D721Med (cell line): ENCODE results near the gene HOXA6.

Source experiments
- DNase-seq: peaks from one replicate; pipeline ENCODE4 v3.0.0; 2011; ENCODE audit warnings: low spot score; ENCODE audit not compliant: insufficient read length
- FAIRE-seq: peaks from 2 replicates; lab custom pipeline; 2011; peaks lifted over from hg19 to GRCh38; lab: Jason Lieb, UNC
- TF ChIP-seq, protein P1 (sequence below): IDR thresholded peaks from 2 replicates; pipeline ENCODE4 v1.5.1; 2012; ENCODE audit warnings: mild to moderate bottlenecking, control low read depth; ENCODE audit not compliant: insufficient read depth; ENCODE audit errors: missing control alignments

The HOXA6 gene

DNA sequence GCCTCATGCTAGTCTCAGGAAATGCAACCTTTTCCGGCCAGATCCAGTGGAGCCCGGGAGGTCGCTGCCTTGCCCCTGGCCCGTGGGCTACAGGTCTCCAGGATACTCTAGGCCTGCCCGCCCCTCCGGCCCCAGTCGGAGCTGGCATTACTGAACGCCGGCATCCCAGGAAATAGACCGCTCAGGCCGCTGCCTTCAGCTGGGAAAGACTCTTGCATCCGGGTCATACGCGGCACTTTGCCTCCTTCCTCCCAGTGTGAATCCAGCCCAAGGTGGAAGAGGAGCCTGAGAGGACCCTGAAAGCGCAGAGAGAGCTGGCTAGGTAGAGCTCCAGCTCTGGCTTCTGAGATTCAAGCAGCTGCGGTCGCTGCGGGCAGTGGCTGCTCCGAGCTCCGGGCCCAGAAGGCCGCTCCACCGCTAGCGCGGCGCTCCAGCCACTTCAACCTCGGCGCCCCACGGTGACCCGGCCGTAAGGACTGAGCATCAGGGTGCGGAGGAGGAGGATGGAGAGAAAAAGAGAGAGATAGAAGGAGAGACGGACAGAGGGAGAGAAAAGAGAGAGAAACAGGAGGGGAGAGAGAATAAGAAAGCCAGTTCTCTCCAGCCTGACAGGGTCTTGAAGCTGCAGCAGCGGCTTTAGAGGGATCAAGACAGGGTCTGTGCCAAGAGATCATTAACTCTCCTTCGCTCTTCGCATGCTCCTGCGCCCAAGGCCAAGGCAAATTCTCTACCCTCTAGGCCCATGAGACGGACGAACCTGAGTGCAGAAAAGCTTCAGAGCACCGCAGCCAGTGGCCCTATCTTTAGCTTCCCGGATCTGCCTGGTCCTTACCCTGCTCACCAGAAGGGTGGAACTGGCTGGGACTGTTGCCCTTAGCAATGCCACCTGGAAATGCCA lies 28.3 kb upstream of the HOXA6 start:
- DNase-seq (no peak), FAIRE-seq (no peak)
- TF ChIP-seq, protein P1, sequence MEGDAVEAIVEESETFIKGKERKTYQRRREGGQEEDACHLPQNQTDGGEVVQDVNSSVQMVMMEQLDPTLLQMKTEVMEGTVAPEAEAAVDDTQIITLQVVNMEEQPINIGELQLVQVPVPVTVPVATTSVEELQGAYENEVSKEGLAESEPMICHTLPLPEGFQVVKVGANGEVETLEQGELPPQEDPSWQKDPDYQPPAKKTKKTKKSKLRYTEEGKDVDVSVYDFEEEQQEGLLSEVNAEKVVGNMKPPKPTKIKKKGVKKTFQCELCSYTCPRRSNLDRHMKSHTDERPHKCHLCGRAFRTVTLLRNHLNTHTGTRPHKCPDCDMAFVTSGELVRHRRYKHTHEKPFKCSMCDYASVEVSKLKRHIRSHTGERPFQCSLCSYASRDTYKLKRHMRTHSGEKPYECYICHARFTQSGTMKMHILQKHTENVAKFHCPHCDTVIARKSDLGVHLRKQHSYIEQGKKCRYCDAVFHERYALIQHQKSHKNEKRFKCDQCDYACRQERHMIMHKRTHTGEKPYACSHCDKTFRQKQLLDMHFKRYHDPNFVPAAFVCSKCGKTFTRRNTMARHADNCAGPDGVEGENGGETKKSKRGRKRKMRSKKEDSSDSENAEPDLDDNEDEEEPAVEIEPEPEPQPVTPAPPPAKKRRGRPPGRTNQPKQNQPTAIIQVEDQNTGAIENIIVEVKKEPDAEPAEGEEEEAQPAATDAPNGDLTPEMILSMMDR = no peak

DNA sequence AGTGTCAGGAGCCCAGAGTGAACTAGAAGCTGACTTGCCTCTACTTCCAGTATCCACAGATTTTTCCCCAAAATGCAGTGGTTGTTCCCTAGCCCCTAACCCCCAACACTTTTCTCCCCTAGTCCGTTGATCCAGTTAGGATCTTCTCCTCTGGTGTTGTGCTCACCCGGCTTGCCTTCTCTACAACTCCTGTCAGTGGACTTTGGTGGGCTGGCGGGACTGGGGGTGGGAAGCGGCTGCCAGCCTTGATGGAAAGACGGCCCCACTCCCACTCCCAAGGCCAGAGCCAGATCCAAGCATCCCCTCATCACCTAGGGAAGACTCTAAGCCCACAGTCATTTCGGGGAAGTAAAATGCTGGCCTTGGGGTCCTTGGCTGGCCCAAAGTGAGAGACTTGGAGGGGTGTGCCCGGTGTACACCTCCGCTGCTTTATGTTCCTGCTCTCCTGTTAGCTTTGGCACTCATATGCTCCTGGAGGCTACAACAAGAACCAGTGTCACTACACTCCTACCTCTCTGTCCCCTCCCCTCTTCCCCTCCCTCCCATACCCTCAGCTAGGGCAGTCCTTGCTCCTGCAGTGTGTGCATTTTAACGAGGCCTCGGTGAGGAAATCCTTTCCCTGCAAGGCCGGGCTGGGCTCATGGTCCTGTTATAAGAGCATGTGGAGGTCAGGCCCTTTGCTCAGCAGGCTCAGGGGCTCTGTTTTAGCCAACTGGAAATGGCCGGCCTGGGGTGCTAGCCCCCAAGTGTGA lies 27.5 kb upstream of the HOXA6 start:
- no peak for FAIRE-seq
- no peak for DNase-seq
- TF ChIP-seq, protein P1 = no peak

GRCh38 chr7:27173956-27174873 lies 26.6 kb upstream of the HOXA6 start, which contains the start of gene HOXA10:
Gene HOXA10 (minus strand): TSS chr7:27174320. CDS start chr7:27174306, 14 bp downstream.
- FAIRE-seq (no peak), DNase-seq (no peak)
- TF ChIP-seq, protein P1 = no peak

DNA sequence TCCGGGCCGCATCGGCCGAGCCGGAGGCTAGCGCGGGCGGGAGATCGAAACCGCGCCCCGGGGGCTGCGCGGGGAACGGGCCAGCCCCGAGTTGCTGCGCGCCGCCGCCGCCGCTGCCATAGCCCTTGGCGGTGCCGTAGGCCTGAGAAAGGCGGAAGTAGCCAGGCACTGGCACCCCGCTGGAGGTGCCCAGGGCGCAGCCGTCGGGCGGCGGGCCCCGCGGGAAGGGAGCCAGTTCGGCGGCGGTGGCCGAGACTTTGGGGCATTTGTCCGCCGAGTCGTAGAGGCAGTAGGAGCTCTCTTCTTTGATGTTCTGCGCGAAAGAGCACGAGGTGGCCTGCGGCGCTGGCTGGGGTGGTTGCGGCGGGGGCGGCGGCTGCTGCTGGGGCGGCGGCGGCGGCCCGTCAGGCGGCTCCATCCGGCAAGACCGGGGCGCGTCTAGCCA lies 26.0 kb upstream of the HOXA6 start:
- TF ChIP-seq, protein P1 = no peak
- FAIRE-seq = no peak
- DNase-seq = no peak

DNA sequence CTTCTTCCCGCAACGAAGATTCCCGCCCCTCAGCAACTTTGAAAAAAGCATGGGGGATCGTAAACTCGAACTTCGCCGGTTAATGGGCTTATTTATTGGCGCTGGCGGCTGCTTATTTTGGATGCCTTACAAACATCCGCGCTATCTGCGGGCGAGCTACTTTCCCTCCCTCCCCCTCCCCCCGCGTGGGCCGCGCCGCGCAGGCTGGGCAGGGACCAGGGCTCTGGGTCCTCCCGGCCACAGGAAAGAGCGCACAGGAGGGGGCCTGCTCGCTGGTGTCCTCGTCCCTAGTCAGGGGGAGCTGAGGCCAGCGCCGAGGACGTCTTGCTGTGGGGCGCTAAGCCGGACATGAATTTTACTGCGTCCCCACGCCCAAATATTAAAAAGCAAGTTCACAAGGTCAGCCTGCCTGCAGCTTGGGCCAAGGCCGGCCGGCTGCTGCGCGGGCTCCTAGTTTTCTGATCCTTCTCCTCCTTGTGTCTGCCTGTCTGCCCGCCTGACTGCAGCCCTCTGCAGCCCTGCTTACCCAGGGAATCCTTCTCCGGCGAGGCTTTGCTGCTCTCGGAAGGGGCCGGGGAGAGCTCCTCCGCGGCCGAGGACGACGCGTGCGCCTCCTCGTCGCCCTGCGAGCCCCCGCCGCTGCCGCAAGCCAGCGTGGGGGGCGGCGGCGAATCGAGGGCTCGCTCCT lies 25.4 kb upstream of the HOXA6 start:
- TF ChIP-seq, protein P1 = no peak
- FAIRE-seq = no peak
- DNase-seq = no peak

DNA sequence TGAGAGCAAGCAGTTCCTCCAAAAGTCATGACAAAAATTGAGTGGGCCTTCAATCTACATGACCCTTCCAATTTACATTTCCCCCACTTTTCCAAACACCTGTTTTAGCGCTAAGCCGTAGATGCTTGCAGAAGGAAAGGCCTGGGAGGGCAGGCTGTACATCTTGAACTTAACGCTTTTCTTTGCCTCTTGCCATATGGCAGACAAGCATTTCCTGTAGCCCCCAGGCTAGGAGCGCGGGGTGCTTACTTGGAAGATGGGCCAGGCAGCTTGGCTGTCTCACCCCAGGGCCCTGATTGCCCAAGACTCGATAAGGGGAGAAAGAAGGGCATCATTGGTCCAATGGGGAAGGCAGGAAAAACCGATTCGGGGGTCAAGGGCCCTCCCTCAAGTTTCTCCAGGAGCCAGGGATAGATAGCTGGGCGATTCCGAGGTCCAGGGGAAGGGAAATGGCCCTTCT lies 24.8 kb upstream of the HOXA6 start:
- DNase-seq (no peak), FAIRE-seq (no peak)
- TF ChIP-seq, protein P1 = no peak
